GM13976 (cell line): ENCODE measurements around the gene SOHLH1.

Experiments used
- DNase-seq: peaks from one replicate; pipeline ENCODE4 v3.0.0; 2012; ENCODE audit warnings: low spot score
- CTCF ChIP-seq: IDR thresholded peaks from 2 replicates; pipeline ENCODE4 v1.5.1; 2012; ENCODE audit warnings: borderline replicate concordance, mild to moderate bottlenecking; ENCODE audit not compliant: insufficient read depth; ENCODE audit errors: extremely low read depth, missing control alignments, control extremely low read depth
- in situ Hi-C: fragments of 300-500 bp; cut with MboI; formaldehyde crosslinking; loops from one replicate; pipeline ENCODE4 v1.12.0; 2022; ENCODE audit warnings: low sequenced_read_pairs, mixed read lengths, inconsistent platforms; ENCODE audit not compliant: unreplicated experiment

The SOHLH1 gene

GRCh38 chr9:135744333-135745070 is 45.2 kb upstream of the SOHLH1 start:
- DNase-seq: no peak
- no peak for TF ChIP-seq CTCF
- in situ Hi-C loops: no loop called here

GRCh38 chr9:135743546-135744332 is 44.5 kb upstream of the SOHLH1 start:
- in situ Hi-C loops: no loop called here
- DNase-seq: no peak
- no peak for TF ChIP-seq CTCF

GRCh38 chr9:135743021-135743420 is 43.7 kb upstream of the SOHLH1 start:
- in situ Hi-C loops: no loop called here
- TF ChIP-seq CTCF: no peak
- DNase-seq: no peak

- in situ Hi-C loops: no loop called here
- DNase-seq: no peak
- no peak for TF ChIP-seq CTCF
Measured at GRCh38 chr9:135741276-135742219, 42.3 kb upstream of the SOHLH1 start.

GRCh38 chr9:135739271-135740220 is 40.3 kb upstream of the SOHLH1 start:
- TF ChIP-seq CTCF: no peak
- in situ Hi-C loops: no loop called here

More at GRCh38 chr9:135739271-135740220, 40.3 kb upstream of the SOHLH1 start:
- DNase-seq: no peak
